CD14-positive monocyte (primary cell): ENCODE measurements around the gene FRAS1. TPM values are rescaled to one million over a fixed set of nuclear protein-coding genes. Genes with fewer than 3 reads are reported as not detected.
"Not testable (repeated sequence)": the region's sequence is repeated elsewhere in the genome, so short reads cannot be mapped to it uniquely, and the experiment has no call there.

Experiments
- DNase-seq, 3 donors: peaks; one replicate each; pipeline ENCODE4 v3.0.0-alpha.2; 2011 to 2022
- H2AFZ ChIP-seq: 2 replicates; pipeline ENCODE4 v1.6.0; 2012; ENCODE audit warnings: mild to moderate bottlenecking, low read depth, low read length, inconsistent platforms; ENCODE audit not compliant: insufficient read depth, poor library complexity, severe bottlenecking
- H3K27ac ChIP-seq, 2 donors: 1 replicate in 1 of 2; 2 replicates in 1 of 2; pipeline ENCODE4 v1.5.1; 2012 to 2013; ENCODE audit warnings: low read length in 2 of 2, control low read depth in 1 of 2, inconsistent platforms in 1 of 2, low read depth in 1 of 2, mild to moderate bottlenecking in 1 of 2
- H3K27me3 ChIP-seq, 2 donors: one replicate each; pipeline versions ENCODE4 v1.6.0 to v1.6.1; 2011 to 2013; ENCODE audit warnings: low read length in 2 of 2; ENCODE audit not compliant: control insufficient read depth in 2 of 2, insufficient read depth in 2 of 2
- H3K36me3 ChIP-seq, 2 donors: replicated peaks in 1 of 2; 1 replicate in 1 of 2; 2 replicates in 1 of 2; pipeline versions ENCODE4 v1.5.1 to v1.6.1; 2012 to 2013; ENCODE audit warnings: low read length in 2 of 2, control low read depth in 1 of 2, inconsistent platforms in 1 of 2, mild to moderate bottlenecking in 1 of 2; ENCODE audit not compliant: insufficient read depth in 2 of 2, control insufficient read depth in 1 of 2
- H3K4me1 ChIP-seq, 2 donors: 1 replicate in 1 of 2; 2 replicates in 1 of 2; pipeline versions ENCODE4 v1.5.1 to v1.6.1; 2012 to 2013; ENCODE audit warnings: low read length in 2 of 2, control low read depth in 1 of 2, inconsistent platforms in 1 of 2, mild to moderate bottlenecking in 1 of 2, moderate library complexity in 1 of 2; ENCODE audit not compliant: insufficient read depth in 2 of 2, control insufficient read depth in 1 of 2
- H3K4me2 ChIP-seq: replicated peaks from 2 replicates; pipeline ENCODE3; 2012; ENCODE audit warnings: low read length, moderate library complexity, mild to moderate bottlenecking; ENCODE audit not compliant: poor library complexity, severe bottlenecking; ENCODE audit errors: extremely low read depth
- H3K4me3 ChIP-seq, 3 experiments: fragments of 200-600 bp in 1 of 3; sonication (generic) in 1 of 3; replicated peaks in 1 of 3; 1 replicate in 2 of 3; 2 replicates in 1 of 3; pipeline ENCODE4 v1.5.1; 2011 to 2013; ENCODE audit warnings: low read length in 3 of 3, mild to moderate bottlenecking in 3 of 3, control low read depth in 2 of 3, low read depth in 2 of 3, inconsistent platforms in 1 of 3, moderate library complexity in 1 of 3
- H3K79me2 ChIP-seq: 2 replicates; pipeline ENCODE4 v1.6.0; 2012; ENCODE audit warnings: mild to moderate bottlenecking, control low read depth, inconsistent platforms, low read length, moderate library complexity; ENCODE audit not compliant: insufficient read depth
- H3K9ac ChIP-seq: 2 replicates; pipeline ENCODE4 v1.6.0; 2017; ENCODE audit warnings: low read length, mild to moderate bottlenecking; ENCODE audit not compliant: insufficient read depth, poor library complexity, severe bottlenecking
- H3K9me3 ChIP-seq, 2 donors: replicated peaks in 1 of 2; 1 replicate in 1 of 2; 2 replicates in 1 of 2; pipeline versions ENCODE4 v1.5.1 to v1.6.1; 2012 to 2013; ENCODE audit warnings: low read length in 2 of 2, control low read depth in 1 of 2; ENCODE audit not compliant: control insufficient read depth in 1 of 2, insufficient read depth in 1 of 2
- H4K20me1 ChIP-seq: 2 replicates; pipeline ENCODE4 v1.6.0; 2012; ENCODE audit warnings: mild to moderate bottlenecking, low read length, control low read depth, moderate library complexity; ENCODE audit not compliant: insufficient read depth
- H3K27ac Mint-ChIP-seq, 7 donors: one replicate each; pipeline ENCODE4 v1.8.0; 2020; ENCODE audit warnings: mild to moderate bottlenecking in 7 of 7, mixed read lengths in 7 of 7, moderate library complexity in 6 of 7, inconsistent platforms in 2 of 7
- H3K27me3 Mint-ChIP-seq, 3 donors: one replicate each; pipeline ENCODE4 v1.8.0; 2021 to 2022; ENCODE audit warnings: low read depth in 3 of 3, mild to moderate bottlenecking in 3 of 3, mixed read lengths in 3 of 3, moderate library complexity in 3 of 3, inconsistent platforms in 1 of 3
- H3K36me3 Mint-ChIP-seq, 2 donors: one replicate each; pipeline ENCODE4 v1.8.0; 2020; ENCODE audit warnings: mixed read lengths in 2 of 2, inconsistent platforms in 1 of 2, mild to moderate bottlenecking in 1 of 2
- H3K4me1 Mint-ChIP-seq: one replicate; pipeline ENCODE4 v1.8.0; 2020; ENCODE audit warnings: mild to moderate bottlenecking, mixed read lengths
- H3K4me3 Mint-ChIP-seq, 2 donors: one replicate each; pipeline ENCODE4 v1.8.0; 2020; ENCODE audit warnings: mild to moderate bottlenecking in 2 of 2, mixed read lengths in 2 of 2, moderate library complexity in 1 of 2
- H3K9me3 Mint-ChIP-seq, 7 donors: one replicate each; pipeline ENCODE4 v1.8.0; 2020 to 2022; ENCODE audit warnings: mixed read lengths in 7 of 7, mild to moderate bottlenecking in 6 of 7, moderate library complexity in 6 of 7, inconsistent platforms in 2 of 7
- WGBS: methylation state at CpG from one replicate; pipeline ENCODE4 v1.1.5; 2013; ENCODE audit warnings: missing lambda C conversion rate; ENCODE audit not compliant: insufficient coverage; 5-methylcytosine and 5-hydroxymethylcytosine counted together
- intact Hi-C, 2 donors: fragments of 100-400 bp; cut with micrococcal nuclease; formaldehyde crosslinking; loops; one replicate each; pipeline versions ENCODE4 v1.15.0 to v1.15.1; 2023
- polyA plus RNA-seq, 3 donors: library from polyadenylated mRNA; depleted of rRNA in 1 of 3; unstranded in 2 of 3; stranded (reverse) in 1 of 3; fragments of 300-500 nt in 2 of 3; fragments of >200 nt in 1 of 3; fragmentation: Illumina TruSeq in 2 of 3; gene quantifications; 1 replicate in 2 of 3; 2 replicates in 1 of 3; pipeline ENCODE4 v1.2.3, GENCODE V29; 2012 to 2021
- TF ChIP-seq, protein P1 (sequence below): fragments of 200-600 bp; IDR thresholded peaks from one replicate; pipeline ENCODE4 v1.8.0; 2022; ENCODE audit warnings: antibody characterized with exemption, mild to moderate bottlenecking

Gene FRAS1
- polyA plus RNA-seq, 3 donors: not detected

DNA sequence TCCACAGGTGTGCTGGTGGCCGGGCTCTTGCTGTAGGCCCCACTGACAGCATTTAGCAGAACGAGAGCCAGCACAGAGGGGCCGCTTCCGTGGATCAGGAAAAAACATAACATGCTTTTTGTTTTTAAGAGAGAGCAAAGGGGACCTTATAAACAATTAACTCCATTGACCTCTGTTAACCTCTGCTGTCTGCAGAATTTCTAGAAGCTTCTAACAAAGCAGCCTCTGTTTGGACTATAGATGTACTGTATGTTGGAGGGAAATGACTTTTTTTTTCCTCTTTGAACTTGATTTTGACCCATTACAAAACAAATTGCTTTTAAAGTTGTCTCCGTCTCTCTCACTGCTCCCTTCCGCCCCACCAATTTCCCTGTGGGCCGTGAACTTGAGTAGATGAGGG is 210.7 kb downstream of the FRAS1 start:
- Histone ChIP-seq H3K79me2 (no peaks in the 10 kb centered on the region), H3K4me3 (no peak overlapping the region), H3K4me1 (no peaks in the 10 kb centered on the region), H3K27ac (no peak overlapping the region), H3K27me3 (no peaks in the 10 kb centered on the region), H3K9ac (no peak overlapping the region), H3K9me3 (peaks cover 0 to 18% of the 10 kb centered on the region in 2 donors), H3K4me2 (no peak overlapping the region), H4K20me1 (no peaks in the 10 kb centered on the region), H2AFZ (no peak overlapping the region), H3K36me3 (no peaks in the 10 kb centered on the region)
- intact Hi-C loops: no loop called here
- Mint-ChIP-seq H3K36me3 (no peaks in the 10 kb centered on the region), H3K4me3 (no peak overlapping the region), H3K4me1 (no peaks in the 10 kb centered on the region), H3K9me3 (peaks cover 2 to 14% (median 5%) of the 10 kb centered on the region in 7 donors), H3K27me3 (peaks cover 0 to 5% (median 2%) of the 10 kb centered on the region in 3 donors), H3K27ac (no peak overlapping the region)
- WGBS: 100% methylated on average over 1 of the region's 7 CpGs
- no peak for DNase-seq
- TF ChIP-seq, protein P1, sequence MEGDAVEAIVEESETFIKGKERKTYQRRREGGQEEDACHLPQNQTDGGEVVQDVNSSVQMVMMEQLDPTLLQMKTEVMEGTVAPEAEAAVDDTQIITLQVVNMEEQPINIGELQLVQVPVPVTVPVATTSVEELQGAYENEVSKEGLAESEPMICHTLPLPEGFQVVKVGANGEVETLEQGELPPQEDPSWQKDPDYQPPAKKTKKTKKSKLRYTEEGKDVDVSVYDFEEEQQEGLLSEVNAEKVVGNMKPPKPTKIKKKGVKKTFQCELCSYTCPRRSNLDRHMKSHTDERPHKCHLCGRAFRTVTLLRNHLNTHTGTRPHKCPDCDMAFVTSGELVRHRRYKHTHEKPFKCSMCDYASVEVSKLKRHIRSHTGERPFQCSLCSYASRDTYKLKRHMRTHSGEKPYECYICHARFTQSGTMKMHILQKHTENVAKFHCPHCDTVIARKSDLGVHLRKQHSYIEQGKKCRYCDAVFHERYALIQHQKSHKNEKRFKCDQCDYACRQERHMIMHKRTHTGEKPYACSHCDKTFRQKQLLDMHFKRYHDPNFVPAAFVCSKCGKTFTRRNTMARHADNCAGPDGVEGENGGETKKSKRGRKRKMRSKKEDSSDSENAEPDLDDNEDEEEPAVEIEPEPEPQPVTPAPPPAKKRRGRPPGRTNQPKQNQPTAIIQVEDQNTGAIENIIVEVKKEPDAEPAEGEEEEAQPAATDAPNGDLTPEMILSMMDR: no peak

DNA sequence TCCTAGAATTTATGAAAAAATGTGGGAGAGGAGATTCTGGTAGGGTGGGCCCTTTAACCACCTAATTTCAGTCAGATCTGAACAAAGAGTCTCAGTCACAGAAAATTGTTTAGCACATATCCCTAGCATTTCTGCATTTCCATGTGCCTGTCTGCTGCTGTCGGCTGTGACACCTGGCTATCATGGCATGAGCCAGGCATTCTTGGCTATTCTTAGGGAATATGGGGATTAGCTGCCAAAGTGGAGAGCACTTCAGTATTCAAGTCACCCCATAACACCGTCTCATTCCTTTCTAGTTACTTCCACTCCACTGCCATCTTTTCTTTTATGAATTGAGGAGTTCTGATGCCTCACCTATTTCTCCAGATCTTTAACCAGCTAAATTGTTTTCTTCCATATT is 211.5 kb downstream of the FRAS1 start:
- Mint-ChIP-seq H3K4me3 (no peak overlapping the region), H3K27ac (no peak overlapping the region), H3K36me3 (no peaks in the 10 kb centered on the region), H3K4me1 (no peaks in the 10 kb centered on the region), H3K9me3 (peaks cover 3 to 19% (median 5%) of the 10 kb centered on the region in 7 donors), H3K27me3 (peaks cover 0 to 5% (median 0%) of the 10 kb centered on the region in 3 donors)
- no peak for DNase-seq
- H3K4me2 ChIP-seq: no peak overlapping the region
- no peaks in the 10 kb centered on the region for H3K36me3 ChIP-seq
- intact Hi-C loops: no loop called here
- no CpG with 5 or more reads among the region's 2 CpGs for WGBS
- no peak overlapping the region for H2AFZ ChIP-seq
- H3K27me3 ChIP-seq: no peaks in the 10 kb centered on the region
- no peak overlapping the region for H3K9ac ChIP-seq
- H3K4me3 ChIP-seq: no peak overlapping the region
- H3K4me1 ChIP-seq: no peaks in the 10 kb centered on the region
- peaks cover 0 to 18% of the 10 kb centered on the region in 2 donors for H3K9me3 ChIP-seq
- H3K79me2 ChIP-seq: no peaks in the 10 kb centered on the region
- H4K20me1 ChIP-seq: no peaks in the 10 kb centered on the region
- H3K27ac ChIP-seq: no peak overlapping the region
- TF ChIP-seq, protein P1: no peak

DNA sequence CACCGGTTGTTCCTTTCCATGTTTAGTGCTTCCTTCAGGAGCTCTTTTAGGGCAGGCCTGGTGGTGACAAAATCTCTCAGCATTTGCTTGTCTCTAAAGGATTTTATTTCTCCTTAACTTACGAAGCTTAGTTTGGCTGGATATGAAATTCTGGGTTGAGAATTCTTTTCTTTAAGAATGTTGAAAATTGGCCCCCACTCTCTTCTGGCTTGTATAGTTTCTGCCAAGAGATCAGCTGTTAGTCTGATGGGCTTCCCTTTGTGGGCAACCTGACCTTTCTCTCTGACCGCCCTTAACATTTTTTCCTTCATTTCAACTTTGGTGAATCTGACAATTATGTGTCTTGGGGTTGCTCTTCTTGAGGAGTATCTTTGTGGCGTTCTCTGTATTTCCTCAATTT is 218.3 kb downstream of the FRAS1 start:
- not testable (repeated sequence) for H3K79me2 ChIP-seq

More for the DNA sequence above, 218.3 kb downstream of the FRAS1 start:
- H3K9ac ChIP-seq, H3K36me3 Mint-ChIP-seq, H3K4me3 ChIP-seq, H3K4me3 Mint-ChIP-seq, H3K36me3 ChIP-seq, intact Hi-C loops, DNase-seq, H3K27ac Mint-ChIP-seq, H3K27ac ChIP-seq, H3K4me2 ChIP-seq, H3K4me1 ChIP-seq, H2AFZ ChIP-seq, H3K27me3 ChIP-seq, H3K4me1 Mint-ChIP-seq, H3K27me3 Mint-ChIP-seq, H4K20me1 ChIP-seq: not testable (repeated sequence)
- 100% methylated on average over 1 of the region's 4 CpGs for WGBS
- peaks cover 0 to 12% of the 10 kb centered on the region in 2 donors for H3K9me3 ChIP-seq
- H3K9me3 Mint-ChIP-seq: peaks cover 10 to 24% (median 16%) of the 10 kb centered on the region in 7 donors
